Measurements from ENCODE around the gene OVAAL.

- TF ChIP-seq, protein P1, sequence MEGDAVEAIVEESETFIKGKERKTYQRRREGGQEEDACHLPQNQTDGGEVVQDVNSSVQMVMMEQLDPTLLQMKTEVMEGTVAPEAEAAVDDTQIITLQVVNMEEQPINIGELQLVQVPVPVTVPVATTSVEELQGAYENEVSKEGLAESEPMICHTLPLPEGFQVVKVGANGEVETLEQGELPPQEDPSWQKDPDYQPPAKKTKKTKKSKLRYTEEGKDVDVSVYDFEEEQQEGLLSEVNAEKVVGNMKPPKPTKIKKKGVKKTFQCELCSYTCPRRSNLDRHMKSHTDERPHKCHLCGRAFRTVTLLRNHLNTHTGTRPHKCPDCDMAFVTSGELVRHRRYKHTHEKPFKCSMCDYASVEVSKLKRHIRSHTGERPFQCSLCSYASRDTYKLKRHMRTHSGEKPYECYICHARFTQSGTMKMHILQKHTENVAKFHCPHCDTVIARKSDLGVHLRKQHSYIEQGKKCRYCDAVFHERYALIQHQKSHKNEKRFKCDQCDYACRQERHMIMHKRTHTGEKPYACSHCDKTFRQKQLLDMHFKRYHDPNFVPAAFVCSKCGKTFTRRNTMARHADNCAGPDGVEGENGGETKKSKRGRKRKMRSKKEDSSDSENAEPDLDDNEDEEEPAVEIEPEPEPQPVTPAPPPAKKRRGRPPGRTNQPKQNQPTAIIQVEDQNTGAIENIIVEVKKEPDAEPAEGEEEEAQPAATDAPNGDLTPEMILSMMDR (IDR thresholded peaks at IDR 0.05) = no peak
- no peak for TF ChIP-seq POLR2A (IDR thresholded peaks at IDR 0.05)
Observed at GRCh38 chr1:180528868-180529470, 29.8 kb upstream of the OVAAL start.

All from lower leg skin (tissue), 3 donors.